A549 (cell line): ENCODE measurements around the gene SPAG5.
"Not testable (repeated sequence)": the region's sequence is repeated elsewhere in the genome, so short reads cannot be mapped to it uniquely, and the experiment has no call there.

Experiments used
- CHD4 ChIP-seq: fragments of 200-600 bp; sonication (generic); IDR thresholded peaks from 2 replicates; pipeline ENCODE4 v1.6.1; 2016; ENCODE audit warnings: antibody characterized with exemption, mild to moderate bottlenecking, borderline replicate concordance
- HOXA7 ChIP-seq: fragments of 250-450 bp; sonication (Bioruptor Pico); IDR thresholded peaks from 2 replicates; pipeline ENCODE4 v1.5.0; 2020; ENCODE audit warnings: mild to moderate bottlenecking, moderate library complexity
- KDM5A ChIP-seq: fragments of 200-600 bp; sonication (generic); IDR thresholded peaks from 2 replicates; pipeline ENCODE4 v1.6.1; 2016; ENCODE audit warnings: antibody characterized with exemption, mild to moderate bottlenecking
- POLR2A ChIP-seq: IDR thresholded peaks from 2 replicates; pipeline ENCODE4 v1.6.1; 2012; ENCODE audit warnings: mild to moderate bottlenecking, low read length
- RFX5 ChIP-seq: fragments of 450-650 bp; IDR thresholded peaks from 2 replicates; pipeline ENCODE4 v1.7.1; 2014; ENCODE audit warnings: antibody characterized with exemption, mild to moderate bottlenecking, moderate library complexity
- SMC3 ChIP-seq: fragments of >200 bp; sonication (Bioruptor Twin); formaldehyde crosslinking; IDR thresholded peaks from 3 replicates; pipeline ENCODE4 v1.6.1; 2018; ENCODE audit warnings: inconsistent platforms
- SREBF2 ChIP-seq: fragments of 450-650 bp; IDR thresholded peaks from 2 replicates; pipeline ENCODE4 v1.6.1; 2014; ENCODE audit warnings: mild to moderate bottlenecking, moderate library complexity
- TF ChIP-seq, protein P1 (sequence below): fragments of >200 bp; sonication (Bioruptor Twin); formaldehyde crosslinking; IDR thresholded peaks from 3 replicates; pipeline ENCODE4 v1.5.1; 2016

DNA sequence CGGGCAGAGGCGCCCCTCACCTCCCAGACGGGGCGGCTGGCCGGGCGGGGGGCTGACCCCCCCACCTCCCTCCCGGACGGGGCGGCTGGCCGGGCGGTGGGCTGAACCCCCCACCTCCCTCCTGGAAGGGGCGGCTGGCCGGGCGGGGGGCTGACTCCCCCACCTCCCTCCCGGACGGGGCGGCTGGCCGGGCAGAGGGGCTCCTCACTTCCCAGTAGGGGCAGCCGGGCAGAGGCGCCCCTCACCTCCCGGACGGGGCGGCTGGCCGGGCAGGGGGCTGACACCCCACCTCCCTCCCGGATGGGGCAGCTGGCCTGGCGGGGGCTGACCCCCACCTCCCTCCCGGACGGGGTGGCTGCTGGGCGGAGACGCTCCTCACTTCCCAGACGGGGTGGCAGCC, 5.2 kb upstream of the SPAG5 start:
- TF ChIP-seq, protein P1, sequence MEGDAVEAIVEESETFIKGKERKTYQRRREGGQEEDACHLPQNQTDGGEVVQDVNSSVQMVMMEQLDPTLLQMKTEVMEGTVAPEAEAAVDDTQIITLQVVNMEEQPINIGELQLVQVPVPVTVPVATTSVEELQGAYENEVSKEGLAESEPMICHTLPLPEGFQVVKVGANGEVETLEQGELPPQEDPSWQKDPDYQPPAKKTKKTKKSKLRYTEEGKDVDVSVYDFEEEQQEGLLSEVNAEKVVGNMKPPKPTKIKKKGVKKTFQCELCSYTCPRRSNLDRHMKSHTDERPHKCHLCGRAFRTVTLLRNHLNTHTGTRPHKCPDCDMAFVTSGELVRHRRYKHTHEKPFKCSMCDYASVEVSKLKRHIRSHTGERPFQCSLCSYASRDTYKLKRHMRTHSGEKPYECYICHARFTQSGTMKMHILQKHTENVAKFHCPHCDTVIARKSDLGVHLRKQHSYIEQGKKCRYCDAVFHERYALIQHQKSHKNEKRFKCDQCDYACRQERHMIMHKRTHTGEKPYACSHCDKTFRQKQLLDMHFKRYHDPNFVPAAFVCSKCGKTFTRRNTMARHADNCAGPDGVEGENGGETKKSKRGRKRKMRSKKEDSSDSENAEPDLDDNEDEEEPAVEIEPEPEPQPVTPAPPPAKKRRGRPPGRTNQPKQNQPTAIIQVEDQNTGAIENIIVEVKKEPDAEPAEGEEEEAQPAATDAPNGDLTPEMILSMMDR = not testable (repeated sequence)
- not testable (repeated sequence) for TF ChIP-seq SMC3; POLR2A; KDM5A; CHD4; RFX5; SREBF2; HOXA7 (CRISPR knock-in tag)
